Endodermal cell (in vitro differentiated cells): ENCODE data around the gene TDRD3. TPM values are rescaled to one million over a fixed set of nuclear protein-coding genes. Genes with fewer than 3 reads are reported as not detected.

ENCODE experiments used
- DNase-seq: peaks from one replicate; pipeline ENCODE4 v3.0.0-alpha.2; 2017
- H3K27ac ChIP-seq: 2 replicates; pipeline ENCODE4 v1.5.1; 2013; ENCODE audit warnings: mild to moderate bottlenecking, low read depth, low read length, moderate library complexity
- H3K27me3 ChIP-seq: 2 replicates; pipeline ENCODE4 v1.6.1; 2013; ENCODE audit warnings: mild to moderate bottlenecking, low read length, moderate library complexity; ENCODE audit not compliant: insufficient read depth, control insufficient read depth, poor library complexity, severe bottlenecking
- H3K36me3 ChIP-seq: 2 replicates; pipeline ENCODE4 v1.7.0; 2013; ENCODE audit warnings: mild to moderate bottlenecking, low read length, moderate library complexity; ENCODE audit not compliant: control insufficient read depth, insufficient read depth
- H3K4me1 ChIP-seq: one replicate; pipeline ENCODE4 v1.7.0; 2013; ENCODE audit warnings: low read length; ENCODE audit not compliant: control insufficient read depth, insufficient read depth
- H3K4me3 ChIP-seq: 2 replicates; pipeline ENCODE4 v1.5.1; 2013; ENCODE audit warnings: mild to moderate bottlenecking, low read length, moderate library complexity
- H3K9ac ChIP-seq: 2 replicates; pipeline ENCODE4 v1.6.1; 2013; ENCODE audit warnings: mild to moderate bottlenecking, low read length, moderate library complexity; ENCODE audit not compliant: poor library complexity, severe bottlenecking; ENCODE audit errors: extremely low read depth
- H3K9me3 ChIP-seq: 2 replicates; pipeline ENCODE4 v1.6.1; 2013; ENCODE audit warnings: mild to moderate bottlenecking, low read length, moderate library complexity; ENCODE audit not compliant: control insufficient read depth
- H3K27ac Mint-ChIP-seq: 2 replicates; pipeline ENCODE4 v1.8.0; 2020; ENCODE audit warnings: mixed read lengths
- H3K27me3 Mint-ChIP-seq: 2 replicates; pipeline ENCODE4 v1.8.0; 2021; ENCODE audit warnings: mild to moderate bottlenecking, mixed read lengths; ENCODE audit not compliant: insufficient read depth
- H3K36me3 Mint-ChIP-seq: 2 replicates; pipeline ENCODE4 v1.8.0; 2020; ENCODE audit warnings: low read depth, mixed read lengths
- H3K4me1 Mint-ChIP-seq: 2 replicates; pipeline ENCODE4 v1.8.0; 2020; ENCODE audit warnings: mixed read lengths
- H3K4me3 Mint-ChIP-seq: 2 replicates; pipeline ENCODE4 v1.8.0; 2020; ENCODE audit warnings: mild to moderate bottlenecking, moderate library complexity, mixed read lengths
- H3K9me3 Mint-ChIP-seq: 2 replicates; pipeline ENCODE4 v1.8.0; 2020; ENCODE audit warnings: mild to moderate bottlenecking, mixed read lengths
- CTCF ChIP-seq: fragments of 200-600 bp; sonication (generic); conservative IDR thresholded peaks from 2 replicates; pipeline ENCODE4 v1.5.0; 2021; ENCODE audit warnings: antibody characterized with exemption, mild to moderate bottlenecking
- WGBS, 2 experiments: methylation state at CpG; one replicate each; pipeline versions ENCODE4 v1.1.5 to v1.1.7; 2013; ENCODE audit warnings: missing lambda C conversion rate in 2 of 2, mixed read lengths in 1 of 2; ENCODE audit not compliant: insufficient coverage in 1 of 2, insufficient read length in 1 of 2; 5-methylcytosine and 5-hydroxymethylcytosine counted together
- total RNA-seq, 2 donors: library from RNA; stranded (reverse); fragmentation: NEBNext Ultra II Directional in 1 of 2; extraction: Animal tissue kit (Norgen Biotek cat#: 25700) in 1 of 2; gene quantifications; 2 replicates in 1 of 2; 3 replicates in 1 of 2; pipeline ENCODE4 v1.2.1, GENCODE V29; 2021

The TDRD3 gene
- total RNA-seq, 2 donors from 2014 or later = 25.3 to 36.1 TPM

GRCh38 chr13:60431108-60431700 lies 34.2 kb downstream of the TDRD3 start:
- H3K4me1 ChIP-seq = no peaks in the 10 kb centered on the region
- H3K27me3 ChIP-seq = no peaks in the 10 kb centered on the region
- peaks cover 11% of the 10 kb centered on the region for H3K9me3 ChIP-seq
- H3K27ac ChIP-seq = no peak overlapping the region
- no peak overlapping the region for H3K4me3 ChIP-seq
- TF ChIP-seq CTCF = peak; percentile 94
- no peaks in the 10 kb centered on the region for H3K27me3 Mint-ChIP-seq
- H3K27ac Mint-ChIP-seq = no peak overlapping the region
- no peaks in the 10 kb centered on the region for H3K4me1 Mint-ChIP-seq
- H3K4me3 Mint-ChIP-seq = no peak overlapping the region
- no peaks in the 10 kb centered on the region for H3K36me3 ChIP-seq
- H3K9ac ChIP-seq = no peak overlapping the region
- peaks cover 11% of the 10 kb centered on the region for H3K9me3 Mint-ChIP-seq
- H3K36me3 Mint-ChIP-seq = peaks cover 5% of the 10 kb centered on the region
- DNase-seq = no peak

GRCh38 chr13:60433505-60433904 lies 36.5 kb downstream of the TDRD3 start:
- Histone ChIP-seq H3K27ac (no peak overlapping the region), H3K27me3 (no peaks in the 10 kb centered on the region), H3K4me3 (no peak overlapping the region), H3K9ac (no peak overlapping the region), H3K4me1 (no peaks in the 10 kb centered on the region), H3K36me3 (no peaks in the 10 kb centered on the region), H3K9me3 (peaks cover 15% of the 10 kb centered on the region)
- Mint-ChIP-seq H3K27me3 (no peaks in the 10 kb centered on the region), H3K9me3 (peaks cover 17% of the 10 kb centered on the region), H3K36me3 (peaks cover 5% of the 10 kb centered on the region), H3K4me3 (no peak overlapping the region), H3K27ac (no peak overlapping the region), H3K4me1 (no peaks in the 10 kb centered on the region)
- no peak for TF ChIP-seq CTCF
- WGBS, 2 experiments = 94 to 96% methylated on average over 5 to 6 of the region's 6 CpGs
- no peak for DNase-seq

- TF ChIP-seq CTCF = no peak
- peaks cover 5% of the 10 kb centered on the region for H3K36me3 Mint-ChIP-seq
- H3K4me1 Mint-ChIP-seq = no peaks in the 10 kb centered on the region
These were observed 38.8 kb downstream of the TDRD3 start for GRCh38 chr13:60435762-60436374.

More at GRCh38 chr13:60435762-60436374, 38.8 kb downstream of the TDRD3 start:
- WGBS, 2 experiments = 91 to 93% methylated on average over 1 to 2 of the region's 2 CpGs
- Histone ChIP-seq H3K27me3 (no peaks in the 10 kb centered on the region), H3K4me3 (no peak overlapping the region), H3K9ac (no peak overlapping the region), H3K4me1 (no peaks in the 10 kb centered on the region), H3K27ac (no peak overlapping the region), H3K9me3 (peaks cover 15% of the 10 kb centered on the region), H3K36me3 (no peaks in the 10 kb centered on the region)
- peaks cover 17% of the 10 kb centered on the region for H3K9me3 Mint-ChIP-seq
- no peak overlapping the region for H3K4me3 Mint-ChIP-seq
- DNase-seq = no peak
- no peaks in the 10 kb centered on the region for H3K27me3 Mint-ChIP-seq
- no peak overlapping the region for H3K27ac Mint-ChIP-seq
